ENCODE measurements around the gene P2RX3. TPM values are rescaled to one million over a fixed set of nuclear protein-coding genes. Genes with fewer than 3 reads are reported as not detected.

Gene P2RX3
- total RNA-seq, 2 experiments from 2014 or later, result not detected

GRCh38 chr11:57297221-57297620 lies 40.9 kb upstream of the P2RX3 start:
- ChIA-PET POLR2A (no interaction called here), CTCF (ENCODE audit: unreplicated experiment) (no interaction called here)
- DNase-seq (ENCODE audit: low spot score), result no peak
- no peaks in the 10 kb centered on the region for H3K79me2 ChIP-seq (ENCODE audit: insufficient read depth, low read depth, low read length)
- no peak overlapping the region for H2AFZ ChIP-seq (ENCODE audit: low read length)
- no peak for TF ChIP-seq CTCF (conservative IDR thresholded peaks at IDR 0.05; ENCODE audit: low read length)
- no peak for TF ChIP-seq EZH2phosphoT487 (IDR thresholded peaks at IDR 0.05; ENCODE audit: borderline replicate concordance, low read depth, low read length)
- H3K4me2 ChIP-seq (ENCODE audit: low read length), result no peak overlapping the region
- no peaks in the 10 kb centered on the region for H3K4me1 ChIP-seq (ENCODE audit: insufficient read depth, low read length, poor library complexity, severe bottlenecking)
- BruUV-seq (replicated peaks), result no TSS peak
- H3K27ac ChIP-seq (ENCODE audit: low read depth, low read length, poor library complexity, severe bottlenecking), result no peak overlapping the region
- intact Hi-C loops (cut with micrococcal nuclease; ENCODE audit: unreplicated experiment), result no loop called here
- no peaks in the 10 kb centered on the region for H3K9me2 ChIP-seq (ENCODE audit: insufficient read depth, low read length)
- no peak overlapping the region for H3K4me3 ChIP-seq (ENCODE audit: low read depth, low read length, poor library complexity, severe bottlenecking)
- 0 out of 2 replicates have a peak, but pooled peaks cover 4% of the 10 kb centered on the region for H3K9me3 ChIP-seq (ENCODE audit: low read length)
- no peaks in the 10 kb centered on the region for H4K20me1 ChIP-seq (ENCODE audit: insufficient read depth, low read length)
- H3K36me3 ChIP-seq (ENCODE audit: insufficient read depth, low read length), result peaks cover 13% of the 10 kb centered on the region; the same call in 1 of the 2 replicates

GRCh38 chr11:57299150-57299737 lies 38.9 kb upstream of the P2RX3 start:
- DNase-seq (ENCODE audit: low spot score), result no peak
- Histone ChIP-seq H3K27ac (ENCODE audit: low read depth, low read length, poor library complexity, severe bottlenecking) (no peak overlapping the region), H3K79me2 (ENCODE audit: insufficient read depth, low read depth, low read length) (no peaks in the 10 kb centered on the region), H3K36me3 (ENCODE audit: insufficient read depth, low read length) (peaks cover 13% of the 10 kb centered on the region; the same call in 1 of the 2 replicates), H2AFZ (ENCODE audit: low read length) (no peak overlapping the region), H4K20me1 (ENCODE audit: insufficient read depth, low read length) (no peaks in the 10 kb centered on the region), H3K9me2 (ENCODE audit: insufficient read depth, low read length) (no peaks in the 10 kb centered on the region), H3K4me1 (ENCODE audit: insufficient read depth, low read length, poor library complexity, severe bottlenecking) (no peaks in the 10 kb centered on the region), H3K4me3 (ENCODE audit: low read depth, low read length, poor library complexity, severe bottlenecking) (no peak overlapping the region), H3K9me3 (ENCODE audit: low read length) (0 out of 2 replicates have a peak, but pooled peaks cover 4% of the 10 kb centered on the region), H3K4me2 (ENCODE audit: low read length) (no peak overlapping the region)
- no TSS peak for BruUV-seq (replicated peaks)
- POLR2A ChIA-PET, result no interaction called here
- CTCF ChIA-PET (ENCODE audit: unreplicated experiment), result no interaction called here
- no peak for TF ChIP-seq EZH2phosphoT487 (IDR thresholded peaks at IDR 0.05; ENCODE audit: borderline replicate concordance, low read depth, low read length)
- TF ChIP-seq CTCF (conservative IDR thresholded peaks at IDR 0.05; ENCODE audit: low read length), result no peak
- intact Hi-C loops (cut with micrococcal nuclease; ENCODE audit: unreplicated experiment), result no loop called here

- H3K9me3 ChIP-seq (ENCODE audit: low read length), result 0 out of 2 replicates have a peak, but pooled peaks cover 4% of the 10 kb centered on the region
- no peak overlapping the region for H3K27ac ChIP-seq (ENCODE audit: low read depth, low read length, poor library complexity, severe bottlenecking)
- no peak overlapping the region for H3K4me3 ChIP-seq (ENCODE audit: low read depth, low read length, poor library complexity, severe bottlenecking)
- no peaks in the 10 kb centered on the region for H4K20me1 ChIP-seq (ENCODE audit: insufficient read depth, low read length)
- H3K36me3 ChIP-seq (ENCODE audit: insufficient read depth, low read length), result peaks cover 13% of the 10 kb centered on the region; the same call in 1 of the 2 replicates
- intact Hi-C loops (cut with micrococcal nuclease; ENCODE audit: unreplicated experiment), result no loop called here
- no peak overlapping the region for H2AFZ ChIP-seq (ENCODE audit: low read length)
- BruUV-seq (replicated peaks), result no TSS peak
- H3K79me2 ChIP-seq (ENCODE audit: insufficient read depth, low read depth, low read length), result no peaks in the 10 kb centered on the region
- CTCF ChIA-PET (ENCODE audit: unreplicated experiment), result no interaction called here
- no peak for DNase-seq (ENCODE audit: low spot score)
- no peak overlapping the region for H3K4me2 ChIP-seq (ENCODE audit: low read length)
- no peaks in the 10 kb centered on the region for H3K4me1 ChIP-seq (ENCODE audit: insufficient read depth, low read length, poor library complexity, severe bottlenecking)
- H3K9me2 ChIP-seq (ENCODE audit: insufficient read depth, low read length), result no peaks in the 10 kb centered on the region
- TF ChIP-seq EZH2phosphoT487 (IDR thresholded peaks at IDR 0.05; ENCODE audit: borderline replicate concordance, low read depth, low read length), result no peak
- POLR2A ChIA-PET, result no interaction called here
These were observed 37.4 kb upstream of the P2RX3 start for GRCh38 chr11:57300785-57301184.
